K562 (cell line): Measurements from ENCODE around the gene PRDM1. TPM values are rescaled to one million over a fixed set of nuclear protein-coding genes. Genes with fewer than 3 reads are reported as not detected.

Experiments
- ARID1B ChIP-seq: fragments of 450-650 bp; IDR thresholded peaks from 2 replicates; pipeline ENCODE4 v1.6.1; 2016; ENCODE audit warnings: antibody characterized with exemption, mild to moderate bottlenecking, inconsistent platforms
- ATF1 ChIP-seq, 2 experiments: fragments of 450-650 bp in 1 of 2; IDR thresholded peaks; 2 replicates each; pipeline ENCODE4 v1.6.1; 2016; ENCODE audit warnings: missing compliant biosample characterization in 1 of 2, missing genetic modification characterization in 1 of 2
- BACH1 ChIP-seq: fragments of 200-800 bp; sonication (Bioruptor generic); IDR thresholded peaks from 2 replicates; pipeline ENCODE4 v1.6.1; 2016; ENCODE audit warnings: missing genetic modification characterization, missing compliant biosample characterization
- CREM ChIP-seq: IDR thresholded peaks from 2 replicates; pipeline ENCODE4 v1.6.1; 2014; ENCODE audit warnings: antibody characterized with exemption, low read depth
- DMBX1 ChIP-seq: fragments of 250-450 bp; sonication (Bioruptor Pico); IDR thresholded peaks from 2 replicates; pipeline ENCODE4 v1.8.0; 2022; ENCODE audit warnings: inconsistent platforms, mild to moderate bottlenecking, moderate library complexity, borderline replicate concordance
- EHMT2 ChIP-seq: fragments of 450-650 bp; IDR thresholded peaks from 2 replicates; pipeline ENCODE4 v1.6.1; 2018; ENCODE audit warnings: antibody characterized with exemption
- HNRNPL ChIP-seq: fragments of 200-400 bp; formaldehyde crosslinking; IDR thresholded peaks from 2 replicates; pipeline ENCODE4 v1.6.1; 2017; ENCODE audit warnings: low read depth, mild to moderate bottlenecking, low read length
- ILF3 ChIP-seq: fragments of 450-650 bp; IDR thresholded peaks from 2 replicates; pipeline ENCODE4 v1.6.1; 2018; ENCODE audit warnings: antibody characterized with exemption, mild to moderate bottlenecking, moderate library complexity, borderline replicate concordance
- MCM7 ChIP-seq, 2 experiments: fragments of 450-650 bp; IDR thresholded peaks; 2 replicates each; pipeline ENCODE4 v1.6.1; 2016 to 2018
- PHF8 ChIP-seq: fragments of 200-600 bp; sonication (generic); IDR thresholded peaks from 2 replicates; pipeline ENCODE4 v1.6.1; 2012; ENCODE audit warnings: mixed run types, mild to moderate bottlenecking, inconsistent platforms, low read length, moderate library complexity, borderline replicate concordance
- PML ChIP-seq: IDR thresholded peaks from 2 replicates; pipeline ENCODE4 v1.6.1; 2012; ENCODE audit warnings: low read length, inconsistent platforms
- POLR3G ChIP-seq: IDR thresholded peaks from 2 replicates; pipeline ENCODE4 v1.6.1; 2011; ENCODE audit not compliant: insufficient read length, insufficient replicate concordance; ENCODE audit errors: extremely low read depth
- PTTG1 ChIP-seq: fragments of 450-650 bp; IDR thresholded peaks from 2 replicates; pipeline ENCODE4 v1.6.1; 2016; ENCODE audit warnings: low read depth, mild to moderate bottlenecking, missing genetic modification characterization, missing compliant biosample characterization
- STAT6 ChIP-seq: sonication (generic); formaldehyde crosslinking; IDR thresholded peaks from 2 replicates; pipeline ENCODE4 v1.8.1; 2023; ENCODE audit warnings: mild to moderate bottlenecking, missing genetic modification reagents
- TAF9B ChIP-seq: fragments of 450-650 bp; IDR thresholded peaks from 2 replicates; pipeline ENCODE4 v1.6.1; 2018; ENCODE audit warnings: mild to moderate bottlenecking; ENCODE audit not compliant: partially characterized antibody
- THAP7 ChIP-seq: fragments of 250-450 bp; sonication (Bioruptor Pico); IDR thresholded peaks from 2 replicates; pipeline ENCODE4 v1.5.0; 2021
- TRIM24 ChIP-seq, 2 experiments: fragments of 450-650 bp; IDR thresholded peaks; 2 replicates each; pipeline ENCODE4 v1.6.1; 2016
- ZBTB43 ChIP-seq: sonication (generic); formaldehyde crosslinking; IDR thresholded peaks from 2 replicates; pipeline ENCODE4 v1.8.0; 2023; ENCODE audit warnings: mild to moderate bottlenecking, missing genetic modification reagents
- ZKSCAN8 ChIP-seq: fragments of 200-800 bp; sonication (Bioruptor generic); IDR thresholded peaks from 2 replicates; pipeline ENCODE4 v1.6.1; 2016; ENCODE audit warnings: missing genetic modification characterization, missing compliant biosample characterization
- ZNF12 ChIP-seq: sonication (generic); formaldehyde crosslinking; IDR thresholded peaks from 2 replicates; pipeline ENCODE4 v1.4.0; 2020; ENCODE audit warnings: mild to moderate bottlenecking, missing genetic modification reagents
- ZNF197 ChIP-seq: fragments of 200-800 bp; sonication (Bioruptor generic); IDR thresholded peaks from 2 replicates; pipeline ENCODE4 v1.6.1; 2016; ENCODE audit warnings: low read depth, missing genetic modification characterization, missing compliant biosample characterization
- ZNF398 ChIP-seq: fragments of 250-450 bp; sonication (Bioruptor Pico); IDR thresholded peaks from 2 replicates; pipeline ENCODE4 v1.8.0; 2021; ENCODE audit warnings: moderate library complexity, mild to moderate bottlenecking, inconsistent platforms
- ZNF766 ChIP-seq: fragments of 200-800 bp; sonication (Bioruptor generic); conservative IDR thresholded peaks from 2 replicates; pipeline ENCODE4 v1.6.1; 2016; ENCODE audit warnings: missing genetic modification characterization, missing compliant biosample characterization
- polyA plus RNA-seq, 8 experiments: library from polyadenylated mRNA; depleted of rRNA in 4 of 8; stranded (reverse) in 5 of 8; unstranded in 3 of 8; fragments of >200 nt; fragmentation: Nextera tagmentation in 2 of 8; fragmentation: Illumina TruSeq in 1 of 8; extraction: Ambion mirVana in 2 of 8; extraction: Trizol in 1 of 8; gene quantifications; 2 replicates each; pipeline versions ENCODE4 v1.2.1 to v1.2.3, GENCODE V29; 2011 to 2014; ENCODE audit warnings: inconsistent platforms in 1 of 8, missing spikeins in 1 of 8
- total RNA-seq, 7 experiments: library from RNA; depleted of rRNA in 6 of 7; stranded (reverse); fragments of >200 nt in 6 of 7; fragmentation: Illumina TruSeq in 2 of 7; extraction: Trizol in 2 of 7; gene quantifications; 2 replicates each; pipeline versions ENCODE4 v1.2.1 to v1.2.3, GENCODE V29; 2011 to 2021; ENCODE audit warnings: low replicate concordance in 1 of 7

Gene PRDM1
- total and polyA plus RNA-seq, 9 of the 15 experiments (the other 6 are each of a cell fraction or from before 2014, with no cell fraction given): 0.09 to 0.89 (median 0.27) TPM

GRCh38 chr6:106097411-106098231 is 11.5 kb downstream of the PRDM1 start (continued):
- TF ChIP-seq THAP7 (CRISPR knock-in tag) (no peak), HNRNPL (no peak), ILF3 (no peak), MCM7 (IDR thresholded peaks at IDR 0.05) (no peak), PHF8 (peak; percentile 40; the same call in 1 of the 2 replicates), ARID1B (peak; percentile 52; the same call in 1 of the 2 replicates), ZNF197 (CRISPR knock-in tag) (no peak), ZBTB43 (no peak), BACH1 (peak; percentile 51; the same call in 1 of the 2 replicates), PTTG1 (tag) (no peak), ZNF12 (no peak), ZKSCAN8 (CRISPR knock-in tag) (0 out of 2 replicates have a peak, but pooled peaks have one; percentile 22), TAF9B (peak; percentile 15), ZNF398 (CRISPR knock-in tag) (no peak), POLR3G (no peak), CREM (no peak), PML (no peak; the same call in 1 of the 2 replicates), TRIM24 (IDR thresholded peaks at IDR 0.05) (no peak), ATF1 (CRISPR knock-in tag; IDR thresholded peaks at IDR 0.05) (no peak), ATF1 (tag; IDR thresholded peaks at IDR 0.05) (0 out of 2 replicates have a peak, but pooled peaks have one; percentile 18), ZNF766 (CRISPR knock-in tag) (peak; percentile 71), DMBX1 (CRISPR knock-in tag) (no peak), EHMT2 (no peak), STAT6 (CRISPR knock-in tag) (no peak)
